HG03439 (cell line): ENCODE data around the gene DRG1.
"Not testable (repeated sequence)": the region's sequence is repeated elsewhere in the genome, so short reads cannot be mapped to it uniquely, and the experiment has no call there.

Experiments
- ATAC-seq: cut with Tn5 transposase; IDR thresholded peaks from one replicate; pipeline ENCODE4 v1.9.1; 2021; ENCODE audit warnings: mild to moderate bottlenecking, moderate library complexity; ENCODE audit not compliant: unreplicated experiment

The DRG1 gene, protein sequence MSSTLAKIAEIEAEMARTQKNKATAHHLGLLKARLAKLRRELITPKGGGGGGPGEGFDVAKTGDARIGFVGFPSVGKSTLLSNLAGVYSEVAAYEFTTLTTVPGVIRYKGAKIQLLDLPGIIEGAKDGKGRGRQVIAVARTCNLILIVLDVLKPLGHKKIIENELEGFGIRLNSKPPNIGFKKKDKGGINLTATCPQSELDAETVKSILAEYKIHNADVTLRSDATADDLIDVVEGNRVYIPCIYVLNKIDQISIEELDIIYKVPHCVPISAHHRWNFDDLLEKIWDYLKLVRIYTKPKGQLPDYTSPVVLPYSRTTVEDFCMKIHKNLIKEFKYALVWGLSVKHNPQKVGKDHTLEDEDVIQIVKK

DNA sequence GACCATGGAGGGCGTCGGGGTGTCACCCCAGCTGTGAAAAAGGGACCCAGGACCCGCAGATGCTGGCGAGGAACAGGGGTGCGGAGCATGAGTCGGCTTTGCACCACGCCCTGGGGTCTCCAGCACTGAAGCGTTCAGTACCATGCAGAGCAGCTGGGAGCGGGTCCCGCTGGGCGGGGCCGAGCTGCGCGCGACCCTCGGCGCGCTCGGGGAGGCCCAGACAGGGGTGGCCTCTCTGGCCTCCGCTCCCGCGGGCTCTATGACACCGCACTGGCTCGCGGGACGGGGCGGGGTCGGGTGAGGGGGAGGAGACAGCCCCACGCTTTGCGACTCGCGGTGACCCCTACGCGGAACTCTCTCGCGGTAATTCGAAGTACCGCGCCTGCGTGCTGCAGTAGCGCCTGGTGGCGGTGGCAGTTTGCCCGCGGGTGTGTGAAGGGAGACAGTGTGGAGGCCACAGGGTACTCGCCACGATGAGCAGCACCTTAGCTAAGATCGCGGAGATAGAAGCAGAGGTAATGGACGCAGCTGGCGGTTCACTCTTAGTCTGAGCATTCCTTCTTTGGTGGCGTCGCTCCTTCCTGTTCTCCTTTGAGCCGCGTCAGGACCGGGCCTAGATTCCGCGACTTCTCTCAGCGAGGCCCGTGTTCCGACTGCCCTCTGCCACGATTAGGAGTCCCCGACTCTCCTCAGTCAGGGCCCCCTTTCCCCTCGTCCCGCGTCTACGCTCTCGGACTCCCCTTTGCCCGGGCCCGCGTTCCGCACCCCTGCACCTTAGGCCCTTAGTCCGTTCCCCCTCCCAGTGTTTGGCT is at the start of gene DRG1:
Gene DRG1, plus strand, starts transcription at position 394 of the 812 bp plus-strand sequence. Its CDS starts 80 bp downstream, at position 474.
- ATAC-seq: peak; percentile 91

DNA sequence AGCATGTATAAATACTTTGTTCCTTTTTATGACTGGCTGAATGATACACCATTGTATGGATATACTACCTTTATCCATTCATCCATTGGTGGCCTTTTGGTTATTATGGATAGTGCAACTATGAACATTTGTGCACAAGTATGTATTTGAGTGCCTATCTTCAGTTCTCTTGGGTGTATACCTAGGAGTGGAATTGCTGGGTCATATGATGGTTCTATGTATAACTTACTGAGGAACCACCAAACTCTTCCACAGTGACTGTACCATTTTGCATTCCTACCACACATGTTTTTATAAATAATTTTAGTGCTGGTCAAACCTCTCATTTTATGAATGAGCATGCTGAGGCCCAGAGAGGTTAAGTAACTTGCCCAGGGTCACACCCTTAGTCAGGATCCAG is 49.4 kb upstream of the DRG1 start:
- ATAC-seq: no peak

DNA sequence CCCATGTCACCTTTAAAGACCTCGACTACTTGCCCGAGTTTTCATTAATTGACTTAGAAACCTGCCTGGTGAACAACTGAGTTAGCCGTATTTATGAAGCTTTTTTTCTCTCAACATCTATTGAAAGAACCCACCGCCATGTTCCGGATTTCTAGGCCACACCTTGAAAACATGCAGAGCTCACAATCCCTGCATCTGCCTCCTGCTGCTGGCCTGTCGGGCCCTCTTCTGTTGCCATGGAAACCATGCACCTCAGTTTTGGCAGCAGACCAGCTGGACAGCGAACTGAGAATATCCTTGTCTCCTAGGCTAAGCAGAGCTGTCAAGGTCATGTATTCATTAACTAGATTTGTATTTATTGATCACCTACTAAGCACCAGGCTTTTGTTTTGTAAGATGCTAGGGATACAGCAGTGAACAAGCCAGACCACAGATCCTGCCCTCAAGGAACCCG is 49.0 kb upstream of the DRG1 start:
- ATAC-seq: no peak

DNA sequence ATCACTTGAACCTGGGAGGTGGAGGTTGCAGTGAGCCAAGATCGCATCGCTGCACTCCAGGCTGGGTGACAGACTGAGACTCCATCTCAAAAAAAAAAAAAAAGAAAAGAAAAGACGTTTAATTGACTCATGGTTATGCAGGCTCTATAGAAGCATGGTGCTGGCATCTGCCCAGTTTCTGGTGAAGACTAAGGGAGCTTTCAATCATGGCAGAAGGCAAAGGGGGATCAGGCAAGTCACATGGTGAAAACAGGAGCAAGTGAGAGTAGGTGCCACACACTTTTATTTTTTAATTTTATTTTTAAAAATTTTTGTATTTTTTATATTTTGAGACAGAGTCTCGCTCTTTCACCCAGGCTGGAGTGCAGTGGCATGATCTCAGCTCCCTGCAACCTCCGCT is 44.9 kb upstream of the DRG1 start:
- ATAC-seq: no peak

DNA sequence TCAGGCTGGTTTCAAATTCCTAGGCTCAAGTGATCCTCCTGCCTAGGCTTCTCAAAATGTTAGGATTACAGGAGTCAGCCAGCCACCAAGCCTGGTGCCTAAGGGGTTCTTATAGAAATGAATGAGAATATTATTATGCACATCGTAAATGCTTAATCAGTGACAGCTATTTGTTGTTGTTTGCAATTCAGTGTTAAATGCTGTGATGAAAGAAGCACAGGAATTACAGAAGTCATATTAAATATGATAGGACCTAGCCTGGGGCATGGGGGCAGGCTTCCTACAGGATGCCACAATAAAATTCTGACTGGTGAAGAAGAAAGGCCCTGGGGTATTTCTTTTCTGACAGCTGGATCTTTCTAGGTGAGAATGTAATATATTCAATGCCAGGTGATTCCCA is 39.4 kb upstream of the DRG1 start:
- no peak for ATAC-seq

GRCh38 chr22:31361743-31362142 is 37.7 kb upstream of the DRG1 start:
- no peak for ATAC-seq

GRCh38 chr22:31363885-31364465 is 35.4 kb upstream of the DRG1 start:
- no peak for ATAC-seq

- ATAC-seq: no peak
Measured at GRCh38 chr22:31367426-31367825, 32.0 kb upstream of the DRG1 start.

DNA sequence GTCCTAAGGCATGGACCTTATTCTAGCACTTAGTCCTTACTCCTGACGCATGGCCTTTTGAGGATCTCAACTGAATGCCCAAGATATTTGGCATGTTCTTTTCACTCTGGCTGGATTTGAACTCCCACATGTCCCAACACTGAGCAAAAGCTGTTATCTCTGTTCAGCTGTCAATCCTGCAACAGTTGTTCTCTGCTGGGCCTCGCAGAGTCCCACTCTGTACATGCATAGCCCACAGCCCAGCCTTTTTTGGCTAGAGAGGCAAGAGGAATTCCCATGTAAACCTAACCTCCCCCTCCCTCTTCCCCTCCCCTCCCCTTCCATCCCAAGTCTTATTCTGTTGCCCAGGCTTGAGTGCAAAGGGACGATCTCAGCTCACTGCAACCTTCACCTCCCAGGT is 21.8 kb upstream of the DRG1 start:
- ATAC-seq: no peak

DNA sequence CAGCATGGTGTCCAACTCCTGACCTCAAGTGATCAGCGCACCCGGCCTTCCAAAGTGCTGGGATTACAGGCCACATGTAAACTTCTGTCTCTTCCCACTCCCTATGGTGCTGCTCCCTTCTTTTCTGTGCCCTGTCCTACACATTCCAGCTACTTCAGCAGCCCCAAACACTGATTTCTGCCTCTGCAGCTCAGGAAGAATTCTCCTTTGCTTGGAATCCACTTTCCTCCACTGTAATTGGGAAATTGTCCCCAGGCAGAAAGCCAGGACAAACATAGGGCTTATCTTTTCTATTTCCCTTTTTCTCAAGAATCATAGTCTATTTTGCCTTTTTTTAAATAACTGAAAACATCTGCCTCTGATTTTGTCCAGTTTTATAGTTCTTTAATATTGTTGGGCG is 21.3 kb upstream of the DRG1 start:
- no peak for ATAC-seq

DNA sequence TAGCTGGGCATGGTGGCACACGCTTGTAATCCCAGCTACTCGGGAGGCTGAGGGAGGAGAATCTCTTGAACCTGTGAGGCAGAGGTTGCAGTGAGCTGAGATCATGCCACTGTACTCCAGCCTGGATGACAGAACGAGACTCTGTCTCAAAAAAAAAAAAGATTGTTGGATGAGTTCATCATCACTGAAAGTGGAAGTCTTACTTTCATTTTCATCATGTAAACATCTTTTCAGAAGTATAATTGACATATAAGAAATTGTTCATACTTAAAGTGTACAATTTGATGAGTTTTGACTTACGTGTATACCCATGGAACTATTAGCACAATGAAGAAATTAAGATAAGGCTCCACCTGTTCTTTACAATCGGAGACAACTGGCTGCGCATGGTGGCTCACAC is 20.8 kb upstream of the DRG1 start:
- ATAC-seq: not testable (repeated sequence)

GRCh38 chr22:31393893-31394292 is 5.5 kb upstream of the DRG1 start:
- ATAC-seq: no peak

- no peak for ATAC-seq
Measured at GRCh38 chr22:31394326-31394725, 5.1 kb upstream of the DRG1 start.

GRCh38 chr22:31398231-31398630 is 1.2 kb upstream of the DRG1 start:
- ATAC-seq: no peak

DNA sequence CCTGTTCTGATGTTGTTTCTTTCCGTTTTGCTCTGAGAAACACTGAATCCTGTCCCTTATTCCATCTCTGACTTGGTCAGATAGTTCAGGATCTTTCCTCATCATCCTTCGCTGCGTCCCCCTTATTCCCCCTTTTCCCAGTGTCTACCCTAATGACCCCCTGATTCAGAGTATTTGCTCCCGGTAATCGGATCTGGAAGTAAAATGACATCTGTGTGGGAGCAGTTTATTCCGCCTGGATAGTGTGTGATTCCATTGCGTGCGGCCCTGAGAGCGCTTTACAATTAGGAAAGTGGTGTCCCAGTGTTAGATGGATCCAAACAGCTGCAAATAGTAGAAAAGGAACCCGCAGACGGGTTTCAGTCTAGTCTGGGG is 606 bp downstream of the DRG1 start:
- ATAC-seq: no peak

- ATAC-seq: not testable (repeated sequence)
Measured at GRCh38 chr22:31402350-31402749, 2.9 kb downstream of the DRG1 start.

- ATAC-seq: no peak
Measured at GRCh38 chr22:31425331-31426050, 26.1 kb downstream of the DRG1 start.

- no peak for ATAC-seq
Measured at GRCh38 chr22:31431950-31432349, 32.5 kb downstream of the DRG1 start.

DNA sequence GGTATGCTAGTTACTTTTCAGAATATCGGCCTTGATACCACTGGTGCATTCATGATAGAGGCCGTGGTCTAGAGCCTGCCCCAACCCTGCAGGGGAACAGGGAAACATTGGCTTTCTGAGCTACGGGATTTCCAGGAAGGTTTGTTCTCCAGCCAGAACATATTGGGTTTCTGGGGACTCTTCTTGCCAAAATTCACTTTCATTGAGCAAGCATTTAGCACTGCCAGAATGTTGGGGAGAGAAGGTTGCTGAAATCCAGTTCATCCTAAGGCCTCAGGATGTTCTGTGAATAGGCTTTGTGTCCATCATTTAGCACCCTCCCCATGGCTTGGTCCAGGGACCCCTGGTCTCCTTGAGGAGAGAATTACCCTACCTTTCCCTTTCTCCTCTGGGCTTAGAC is 36.7 kb downstream of the DRG1 start:
- ATAC-seq: no peak

DNA sequence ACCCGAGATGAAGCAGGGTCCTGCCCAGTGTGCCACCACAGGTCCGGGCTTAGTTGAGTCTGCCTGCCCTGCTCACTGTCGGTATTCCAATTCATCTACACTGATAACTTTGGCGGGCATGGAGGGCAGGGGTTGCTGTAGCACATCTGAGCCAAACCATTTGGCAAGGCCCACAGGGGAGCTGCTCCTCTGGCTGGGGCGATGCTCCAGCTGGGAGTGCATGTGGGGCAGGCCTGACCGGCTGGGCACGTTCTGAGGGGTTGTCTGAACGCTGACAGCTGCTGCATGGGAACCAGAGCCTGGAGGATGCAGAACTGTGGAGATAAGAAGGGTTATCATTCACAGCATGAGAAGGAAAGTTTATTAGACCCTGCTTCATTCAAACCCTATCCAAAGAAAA is 40.4 kb downstream of the DRG1 start:
- ATAC-seq: no peak

DNA sequence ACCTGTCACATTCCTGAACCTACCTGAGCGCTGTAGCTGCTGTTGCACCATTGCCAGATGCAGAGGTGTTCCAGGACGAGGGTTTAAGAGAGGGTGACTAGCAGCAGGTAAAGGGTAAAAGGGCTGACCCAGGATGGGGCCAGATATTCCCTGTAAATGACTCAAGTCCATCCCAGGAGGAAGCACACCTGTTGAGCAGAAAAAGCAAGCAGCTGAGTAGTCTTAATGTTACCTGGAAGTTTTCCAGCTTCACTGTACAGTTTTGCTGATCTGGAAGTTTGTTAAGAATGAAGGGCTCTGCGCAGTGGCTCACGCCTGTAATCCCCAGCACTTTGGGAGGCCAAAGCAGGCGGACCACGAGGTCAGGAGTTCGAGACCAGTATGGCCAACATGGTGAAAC is 41.3 kb downstream of the DRG1 start:
- no peak for ATAC-seq
